ENCODE measurements around the gene OR13H1. TPM values are rescaled to one million over a fixed set of nuclear protein-coding genes. Genes with fewer than 3 reads are reported as not detected.
"Not testable (repeated sequence)": the region's sequence is repeated elsewhere in the genome, so short reads cannot be mapped to it uniquely, and the experiment has no call there.

Gene OR13H1
- polyA plus RNA-seq, 1 of the 3 experiments (the other 2 are of a cell fraction), result not detected

DNA sequence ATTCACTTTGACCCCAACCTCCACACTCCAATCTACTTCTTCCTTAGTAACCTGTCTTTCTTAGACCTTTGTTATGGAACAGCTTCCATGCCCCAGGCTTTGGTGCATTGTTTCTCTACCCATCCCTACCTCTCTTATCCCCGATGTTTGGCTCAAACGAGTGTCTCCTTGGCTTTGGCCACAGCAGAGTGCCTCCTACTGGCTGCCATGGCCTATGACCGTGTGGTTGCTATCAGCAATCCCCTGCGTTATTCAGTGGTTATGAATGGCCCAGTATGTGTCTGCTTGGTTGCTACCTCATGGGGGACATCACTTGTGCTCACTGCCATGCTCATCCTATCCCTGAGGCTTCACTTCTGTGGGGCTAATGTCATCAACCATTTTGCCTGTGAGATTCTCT lies 344 bp downstream of the OR13H1 start:
- no peak overlapping the region for H3K27ac ChIP-seq (ENCODE audit: low read depth in 2 of 2, low read length in 1 of 2)
- 57% methylated on average over 4 of the region's 4 CpGs for WGBS (ENCODE audit: low lambda C conversion rate)

DNA sequence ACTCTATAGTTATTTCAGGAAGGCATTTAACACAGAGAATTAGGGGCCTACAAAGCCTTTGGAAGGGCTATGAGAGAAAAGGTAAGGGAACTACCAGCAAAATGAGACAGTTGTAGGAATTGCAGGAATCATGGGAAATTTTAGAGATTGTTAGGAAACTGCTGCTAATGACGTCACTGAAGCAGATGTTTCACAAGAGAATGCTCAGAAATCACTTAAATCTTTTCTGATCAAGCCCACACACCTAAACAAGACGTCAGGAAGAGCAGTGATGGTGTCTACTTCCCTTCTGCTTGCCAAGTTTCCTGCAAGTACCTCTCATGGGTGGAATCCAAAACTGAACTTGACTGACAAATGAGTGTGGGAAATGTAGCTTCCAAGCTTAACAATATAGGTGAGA lies 5.1 kb downstream of the OR13H1 start:
- no peaks in the 10 kb centered on the region for H3F3A ChIP-seq (replicated peaks; ENCODE audit: insufficient read depth)
- H3K4me2 ChIP-seq, result no peak overlapping the region
- H3K4me3 ChIP-seq (ENCODE audit: low read depth in 2 of 2, low read length in 1 of 2), result no peak overlapping the region
- POLR2A ChIA-PET, result no interaction called here
- no peak overlapping the region for H3K9ac ChIP-seq
- no peaks in the 10 kb centered on the region for H4K20me1 ChIP-seq (ENCODE audit: insufficient read depth)
- TF ChIP-seq FOSL2 (IDR thresholded peaks at IDR 0.05; ENCODE audit: borderline replicate concordance, low read depth) (no peak), MEF2A (IDR thresholded peaks at IDR 0.05; ENCODE audit: borderline replicate concordance, low read depth) (no peak), NRF1 (IDR thresholded peaks at IDR 0.05; ENCODE audit: low read depth, low read length) (no peak), GABPA (IDR thresholded peaks at IDR 0.05; ENCODE audit: low read depth) (no peak), TEAD4 (IDR thresholded peaks at IDR 0.05; ENCODE audit: borderline replicate concordance, insufficient read depth) (no peak)
- TF ChIP-seq, protein P1, sequence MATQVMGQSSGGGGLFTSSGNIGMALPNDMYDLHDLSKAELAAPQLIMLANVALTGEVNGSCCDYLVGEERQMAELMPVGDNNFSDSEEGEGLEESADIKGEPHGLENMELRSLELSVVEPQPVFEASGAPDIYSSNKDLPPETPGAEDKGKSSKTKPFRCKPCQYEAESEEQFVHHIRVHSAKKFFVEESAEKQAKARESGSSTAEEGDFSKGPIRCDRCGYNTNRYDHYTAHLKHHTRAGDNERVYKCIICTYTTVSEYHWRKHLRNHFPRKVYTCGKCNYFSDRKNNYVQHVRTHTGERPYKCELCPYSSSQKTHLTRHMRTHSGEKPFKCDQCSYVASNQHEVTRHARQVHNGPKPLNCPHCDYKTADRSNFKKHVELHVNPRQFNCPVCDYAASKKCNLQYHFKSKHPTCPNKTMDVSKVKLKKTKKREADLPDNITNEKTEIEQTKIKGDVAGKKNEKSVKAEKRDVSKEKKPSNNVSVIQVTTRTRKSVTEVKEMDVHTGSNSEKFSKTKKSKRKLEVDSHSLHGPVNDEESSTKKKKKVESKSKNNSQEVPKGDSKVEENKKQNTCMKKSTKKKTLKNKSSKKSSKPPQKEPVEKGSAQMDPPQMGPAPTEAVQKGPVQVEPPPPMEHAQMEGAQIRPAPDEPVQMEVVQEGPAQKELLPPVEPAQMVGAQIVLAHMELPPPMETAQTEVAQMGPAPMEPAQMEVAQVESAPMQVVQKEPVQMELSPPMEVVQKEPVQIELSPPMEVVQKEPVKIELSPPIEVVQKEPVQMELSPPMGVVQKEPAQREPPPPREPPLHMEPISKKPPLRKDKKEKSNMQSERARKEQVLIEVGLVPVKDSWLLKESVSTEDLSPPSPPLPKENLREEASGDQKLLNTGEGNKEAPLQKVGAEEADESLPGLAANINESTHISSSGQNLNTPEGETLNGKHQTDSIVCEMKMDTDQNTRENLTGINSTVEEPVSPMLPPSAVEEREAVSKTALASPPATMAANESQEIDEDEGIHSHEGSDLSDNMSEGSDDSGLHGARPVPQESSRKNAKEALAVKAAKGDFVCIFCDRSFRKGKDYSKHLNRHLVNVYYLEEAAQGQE (IDR thresholded peaks at IDR 0.05; ENCODE audit: low read depth, low read length), result no peak
- TF ChIP-seq, protein P2, sequence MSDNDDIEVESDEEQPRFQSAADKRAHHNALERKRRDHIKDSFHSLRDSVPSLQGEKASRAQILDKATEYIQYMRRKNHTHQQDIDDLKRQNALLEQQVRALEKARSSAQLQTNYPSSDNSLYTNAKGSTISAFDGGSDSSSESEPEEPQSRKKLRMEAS (IDR thresholded peaks at IDR 0.05; ENCODE audit: low read depth), result no peak
- WGBS (ENCODE audit: low lambda C conversion rate), result 23% methylated on average over 2 of the region's 2 CpGs
- no peaks in the 10 kb centered on the region for H3K36me3 ChIP-seq (replicated peaks in 1 of 2; ENCODE audit: control insufficient read depth in 1 of 2, insufficient read depth in 2 of 2, low read length in 1 of 2)
- no peaks in the 10 kb centered on the region for H3K9me2 ChIP-seq
- no peaks in the 10 kb centered on the region for H3K27me3 ChIP-seq (ENCODE audit: insufficient read depth)
- no peak overlapping the region for H3K27ac ChIP-seq (ENCODE audit: low read depth in 2 of 2, low read length in 1 of 2)
- DNase-seq, result no peak
- no peaks in the 10 kb centered on the region for H3K4me1 ChIP-seq (ENCODE audit: control insufficient read depth in 1 of 2, insufficient read depth in 2 of 2, low read depth in 1 of 2, low read length in 1 of 2)
- no peaks in the 10 kb centered on the region for H3K79me2 ChIP-seq (ENCODE audit: insufficient read depth)
- H2AFZ ChIP-seq (ENCODE audit: low read depth), result no peak overlapping the region
- no peaks in the 10 kb centered on the region for H3K9me3 ChIP-seq
- CTCF ChIA-PET, result no interaction called here

More for the DNA sequence above, 344 bp downstream of the OR13H1 start:
- ChIA-PET CTCF (no interaction called here), POLR2A (no interaction called here)
- no peaks in the 10 kb centered on the region for H3K36me3 ChIP-seq (replicated peaks in 1 of 2; ENCODE audit: control insufficient read depth in 1 of 2, insufficient read depth in 2 of 2, low read length in 1 of 2)
- no peak for DNase-seq
- H2AFZ ChIP-seq (ENCODE audit: low read depth), result no peak overlapping the region
- no peaks in the 10 kb centered on the region for H3F3A ChIP-seq (replicated peaks; ENCODE audit: insufficient read depth)
- TF ChIP-seq NFIC (IDR thresholded peaks at IDR 0.05; ENCODE audit: borderline replicate concordance), result no peak
- TF ChIP-seq, protein P3, sequence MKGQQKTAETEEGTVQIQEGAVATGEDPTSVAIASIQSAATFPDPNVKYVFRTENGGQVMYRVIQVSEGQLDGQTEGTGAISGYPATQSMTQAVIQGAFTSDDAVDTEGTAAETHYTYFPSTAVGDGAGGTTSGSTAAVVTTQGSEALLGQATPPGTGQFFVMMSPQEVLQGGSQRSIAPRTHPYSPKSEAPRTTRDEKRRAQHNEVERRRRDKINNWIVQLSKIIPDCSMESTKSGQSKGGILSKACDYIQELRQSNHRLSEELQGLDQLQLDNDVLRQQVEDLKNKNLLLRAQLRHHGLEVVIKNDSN (IDR thresholded peaks at IDR 0.05; ENCODE audit: borderline replicate concordance, low read depth), result no peak
- TF ChIP-seq, protein P4, sequence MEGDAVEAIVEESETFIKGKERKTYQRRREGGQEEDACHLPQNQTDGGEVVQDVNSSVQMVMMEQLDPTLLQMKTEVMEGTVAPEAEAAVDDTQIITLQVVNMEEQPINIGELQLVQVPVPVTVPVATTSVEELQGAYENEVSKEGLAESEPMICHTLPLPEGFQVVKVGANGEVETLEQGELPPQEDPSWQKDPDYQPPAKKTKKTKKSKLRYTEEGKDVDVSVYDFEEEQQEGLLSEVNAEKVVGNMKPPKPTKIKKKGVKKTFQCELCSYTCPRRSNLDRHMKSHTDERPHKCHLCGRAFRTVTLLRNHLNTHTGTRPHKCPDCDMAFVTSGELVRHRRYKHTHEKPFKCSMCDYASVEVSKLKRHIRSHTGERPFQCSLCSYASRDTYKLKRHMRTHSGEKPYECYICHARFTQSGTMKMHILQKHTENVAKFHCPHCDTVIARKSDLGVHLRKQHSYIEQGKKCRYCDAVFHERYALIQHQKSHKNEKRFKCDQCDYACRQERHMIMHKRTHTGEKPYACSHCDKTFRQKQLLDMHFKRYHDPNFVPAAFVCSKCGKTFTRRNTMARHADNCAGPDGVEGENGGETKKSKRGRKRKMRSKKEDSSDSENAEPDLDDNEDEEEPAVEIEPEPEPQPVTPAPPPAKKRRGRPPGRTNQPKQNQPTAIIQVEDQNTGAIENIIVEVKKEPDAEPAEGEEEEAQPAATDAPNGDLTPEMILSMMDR (IDR thresholded peaks at IDR 0.05), result 0 out of 2 replicates have a peak, but pooled peaks have one; percentile 9
- H4K20me1 ChIP-seq (ENCODE audit: insufficient read depth), result no peaks in the 10 kb centered on the region
- H3K27me3 ChIP-seq (ENCODE audit: insufficient read depth), result no peaks in the 10 kb centered on the region
- no peak overlapping the region for H3K9ac ChIP-seq
- no peaks in the 10 kb centered on the region for H3K79me2 ChIP-seq (ENCODE audit: insufficient read depth)
- no peak overlapping the region for H3K4me2 ChIP-seq
- no peaks in the 10 kb centered on the region for H3K9me2 ChIP-seq
- H3K4me1 ChIP-seq (ENCODE audit: control insufficient read depth in 1 of 2, insufficient read depth in 2 of 2, low read depth in 1 of 2, low read length in 1 of 2), result no peaks in the 10 kb centered on the region
- H3K9me3 ChIP-seq, result no peaks in the 10 kb centered on the region
- H3K4me3 ChIP-seq (ENCODE audit: low read depth in 2 of 2, low read length in 1 of 2), result no peak overlapping the region

DNA sequence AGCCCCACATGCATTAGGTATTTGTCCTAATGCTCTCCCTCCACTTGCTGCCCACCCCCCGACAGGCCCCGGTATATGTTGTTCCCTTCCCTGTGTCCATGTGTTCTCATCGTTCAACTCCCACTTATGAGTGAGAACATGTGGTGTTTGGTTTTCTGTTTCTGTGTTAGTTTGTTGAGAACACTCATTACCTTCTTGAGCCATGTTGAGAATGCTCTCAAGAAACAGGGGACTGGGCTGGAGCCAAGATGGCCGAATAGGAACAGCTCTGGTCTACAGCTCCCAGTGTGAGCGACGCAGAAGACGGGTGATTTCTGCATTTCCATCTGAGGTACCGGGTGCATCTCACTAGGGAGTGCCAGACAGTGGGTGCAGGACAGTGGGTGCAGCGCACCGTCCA lies 8.6 kb downstream of the OR13H1 start:
- H3K4me1 ChIP-seq (ENCODE audit: control insufficient read depth in 1 of 2, insufficient read depth in 2 of 2, low read depth in 1 of 2, low read length in 1 of 2); H3K4me2 ChIP-seq; H3K27me3 ChIP-seq (ENCODE audit: insufficient read depth); H3K36me3 ChIP-seq (replicated peaks in 1 of 2; ENCODE audit: control insufficient read depth in 1 of 2, insufficient read depth in 2 of 2, low read length in 1 of 2); H4K20me1 ChIP-seq (ENCODE audit: insufficient read depth); H3K27ac ChIP-seq (ENCODE audit: low read depth in 2 of 2, low read length in 1 of 2); H2AFZ ChIP-seq (ENCODE audit: low read depth); H3F3A ChIP-seq (replicated peaks; ENCODE audit: insufficient read depth); H3K79me2 ChIP-seq (ENCODE audit: insufficient read depth); H3K9me2 ChIP-seq; H3K4me3 ChIP-seq (ENCODE audit: low read depth in 2 of 2, low read length in 1 of 2); POLR2A ChIA-PET; H3K9ac ChIP-seq; H3K9me3 ChIP-seq; CTCF ChIA-PET; DNase-seq: not testable (repeated sequence)
- 61% methylated on average over 10 of the region's 10 CpGs for WGBS (ENCODE audit: low lambda C conversion rate)

All from SK-N-SH (cell line).